HG02798 (cell line): ENCODE results near the gene PIGO.
A peak's percentile ranks its signal among the peaks of the same experiment; 100 is the strongest.

ENCODE experiments used
- ATAC-seq: cut with Tn5 transposase; IDR thresholded peaks from one replicate; pipeline ENCODE4 v1.9.1; 2021; ENCODE audit warnings: mild to moderate bottlenecking; ENCODE audit not compliant: unreplicated experiment, poor library complexity

Gene PIGO

GRCh38 chr9:35107297-35108290 is 11.2 kb upstream of the PIGO start:
- ATAC-seq: no peak

DNA sequence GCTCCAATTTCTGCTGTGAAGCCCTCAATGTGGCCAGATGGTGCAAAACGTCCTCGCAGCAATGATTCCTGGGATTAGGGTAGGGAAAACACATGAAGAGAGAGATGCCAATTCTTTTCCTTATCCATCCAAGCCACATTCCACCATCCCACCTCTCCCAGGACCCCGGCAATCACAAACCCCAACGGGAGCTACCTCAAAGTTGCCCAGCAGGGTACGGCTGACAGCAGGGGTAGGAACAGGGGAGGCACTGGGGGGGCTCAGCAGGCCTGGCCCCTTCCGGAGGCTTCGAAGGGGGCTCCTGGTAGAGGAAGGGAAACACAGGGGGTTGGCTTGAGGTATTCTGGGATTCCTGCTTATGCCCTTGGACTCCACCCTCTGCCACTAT is 9.9 kb upstream of the PIGO start:
- ATAC-seq: no peak

DNA sequence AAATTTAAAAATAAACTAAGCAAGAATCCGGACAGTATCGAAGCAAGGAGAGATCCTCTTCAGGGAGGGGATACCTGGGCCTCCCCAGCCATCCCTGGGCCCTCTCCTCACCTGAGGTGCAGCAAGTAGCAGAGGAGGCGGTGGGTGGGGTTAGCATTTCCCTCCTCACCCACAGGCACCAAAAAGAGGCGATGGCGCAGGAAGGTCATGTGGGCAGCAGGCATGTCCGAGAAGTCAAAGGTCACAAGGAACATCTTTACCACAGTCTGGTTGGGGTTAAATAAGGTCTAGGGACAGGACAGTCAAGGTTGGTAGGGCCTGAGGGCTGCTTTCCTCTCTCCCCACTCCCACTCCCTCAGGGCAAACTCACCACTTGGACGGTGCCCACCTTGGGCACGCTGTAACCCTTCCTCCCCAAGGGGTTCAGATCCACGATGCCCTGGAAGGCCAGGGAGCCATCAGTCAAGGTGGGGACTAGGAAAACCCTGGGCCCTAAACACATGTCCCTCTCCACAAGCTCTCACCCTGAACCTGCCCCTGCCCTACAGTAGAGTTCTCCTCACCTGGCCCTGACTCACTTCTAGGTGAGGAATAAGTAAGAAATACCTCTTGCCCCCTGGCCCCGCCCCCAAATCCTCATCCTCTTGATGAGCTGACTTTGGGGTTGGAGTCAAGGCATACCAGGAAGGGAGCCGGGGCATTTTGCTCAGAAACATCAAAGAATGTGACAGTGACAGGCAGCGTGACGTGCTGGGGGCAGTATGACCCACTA is 9.4 kb upstream of the PIGO start:
- ATAC-seq: no peak

DNA sequence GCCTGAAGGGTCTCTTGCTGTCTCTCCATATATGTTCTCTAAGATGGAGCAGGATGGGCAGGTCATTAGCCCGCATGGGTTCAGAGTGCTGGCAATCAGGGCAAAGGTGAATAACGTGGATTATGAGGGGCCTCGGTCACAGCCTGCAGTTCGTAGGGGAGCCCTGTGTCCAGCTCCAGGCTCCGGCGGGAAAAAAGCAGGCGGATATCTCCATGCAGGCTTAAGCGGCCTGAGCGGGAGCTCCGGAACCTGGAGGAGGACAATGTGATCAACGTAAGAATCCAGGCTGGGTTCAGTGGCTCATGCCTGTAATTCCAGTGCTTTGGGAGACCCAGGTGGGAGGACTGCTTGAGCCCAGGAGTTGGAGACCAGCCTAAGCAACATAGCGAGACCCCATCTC is 8.7 kb upstream of the PIGO start:
- no peak for ATAC-seq

- no peak for ATAC-seq
Observed at GRCh38 chr9:35104586-35104985, 8.2 kb upstream of the PIGO start.

DNA sequence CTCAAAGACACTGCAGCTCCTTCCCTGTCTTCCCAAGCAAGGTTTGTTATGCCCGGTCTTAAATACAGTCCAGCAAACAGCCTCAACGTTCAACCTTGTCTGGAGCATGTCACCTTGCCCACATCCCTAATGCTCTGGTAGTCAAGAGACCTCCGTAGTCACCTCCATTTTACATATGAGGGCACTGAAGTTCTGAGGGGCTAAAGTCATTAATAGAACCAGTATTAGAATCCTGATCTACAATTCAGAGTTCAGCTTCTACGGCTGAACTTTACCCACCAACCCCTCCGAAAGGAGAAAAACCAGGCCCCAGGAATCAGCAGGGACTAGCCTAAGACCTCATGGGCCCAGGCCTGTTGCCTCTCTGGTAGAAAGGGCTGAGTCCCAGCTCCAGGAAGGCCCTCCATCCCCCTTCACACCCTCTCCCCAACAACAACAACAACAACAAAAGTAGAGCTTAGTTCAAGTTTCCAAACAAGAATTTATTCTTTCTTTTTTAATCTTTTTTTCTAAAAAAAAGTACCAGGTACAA is 7.3 kb upstream of the PIGO start:
- no peak for ATAC-seq

- peak; percentile 97 for ATAC-seq
Observed at GRCh38 chr9:35102769-35103659, 6.6 kb upstream of the PIGO start, which contains the start of gene STOML2. Gene STOML2, minus strand, starts transcription at chr9:35103131. Its CDS starts 37 bp downstream, at chr9:35103094.

GRCh38 chr9:35102465-35102768 is 6.0 kb upstream of the PIGO start:
- ATAC-seq: no peak

GRCh38 chr9:35097573-35097972 is 1.2 kb upstream of the PIGO start:
- no peak for ATAC-seq

- no peak for ATAC-seq
Observed at GRCh38 chr9:35091536-35091935, 4.9 kb downstream of the PIGO start.

GRCh38 chr9:35089434-35089833 is 7.0 kb downstream of the PIGO start:
- no peak for ATAC-seq

DNA sequence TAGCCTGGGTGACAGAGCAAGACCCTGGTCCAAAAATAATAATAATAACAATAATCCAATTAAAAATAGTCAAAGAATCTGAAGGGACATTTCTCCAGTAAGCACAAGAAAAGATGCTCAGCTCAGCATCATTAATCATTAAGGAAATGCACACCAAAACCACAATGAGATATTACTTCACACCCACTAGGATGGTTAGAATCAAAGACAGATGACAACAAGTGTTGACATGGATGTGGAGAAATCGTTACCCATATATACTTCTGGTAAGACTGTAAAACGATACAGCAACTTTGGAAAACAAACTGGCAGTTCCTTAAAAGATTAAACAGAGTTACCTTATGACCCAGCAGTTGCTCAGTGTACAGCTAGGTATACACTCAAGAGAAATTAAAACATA is 11.3 kb downstream of the PIGO start:
- no peak for ATAC-seq

- ATAC-seq: peak; percentile 94
Observed at GRCh38 chr9:35079426-35080341, 16.7 kb downstream of the PIGO start, which contains the start of gene FANCG. Gene FANCG, minus strand, starts transcription at chr9:35079942. Its CDS starts 418 bp downstream, at chr9:35079524.

DNA sequence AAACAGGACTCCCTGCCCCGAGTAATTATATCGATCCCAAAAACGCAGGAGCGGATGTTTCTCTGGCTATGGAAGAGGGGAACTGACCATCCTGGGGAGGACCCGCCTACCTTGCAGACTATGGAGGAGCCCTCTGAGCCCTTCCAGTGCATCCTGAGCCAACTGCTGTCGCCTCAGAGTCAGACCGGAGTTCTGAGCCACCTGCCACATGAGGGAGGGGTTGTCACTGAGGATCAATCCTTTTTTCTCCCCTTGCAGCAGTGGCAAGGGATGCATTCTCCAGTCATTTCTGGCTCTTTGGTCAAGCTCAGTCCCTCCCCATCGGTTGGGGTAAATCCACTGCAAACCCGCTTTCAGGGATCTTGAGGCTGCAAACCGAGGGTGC is 17.4 kb downstream of the PIGO start:
- ATAC-seq: peak; percentile 1

DNA sequence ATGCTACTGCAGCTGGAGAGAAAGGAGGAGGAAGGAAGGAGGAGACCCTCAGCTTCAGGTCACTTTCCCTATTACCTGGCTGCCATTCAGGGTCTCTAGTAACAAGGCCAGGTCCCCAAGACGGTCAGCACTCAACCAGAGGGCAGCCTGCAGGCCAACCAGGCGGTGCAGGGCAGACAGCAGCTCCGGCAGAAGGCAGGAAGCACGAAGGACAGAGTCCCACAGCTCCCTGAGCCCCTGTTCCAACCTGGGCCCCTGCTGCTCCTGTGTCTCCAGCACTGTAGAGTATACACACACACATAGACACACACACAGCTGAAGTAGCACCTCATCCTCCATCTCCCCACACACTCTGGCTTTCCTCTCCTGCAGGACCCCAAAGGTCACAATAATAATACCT is 18.3 kb downstream of the PIGO start:
- no peak for ATAC-seq

DNA sequence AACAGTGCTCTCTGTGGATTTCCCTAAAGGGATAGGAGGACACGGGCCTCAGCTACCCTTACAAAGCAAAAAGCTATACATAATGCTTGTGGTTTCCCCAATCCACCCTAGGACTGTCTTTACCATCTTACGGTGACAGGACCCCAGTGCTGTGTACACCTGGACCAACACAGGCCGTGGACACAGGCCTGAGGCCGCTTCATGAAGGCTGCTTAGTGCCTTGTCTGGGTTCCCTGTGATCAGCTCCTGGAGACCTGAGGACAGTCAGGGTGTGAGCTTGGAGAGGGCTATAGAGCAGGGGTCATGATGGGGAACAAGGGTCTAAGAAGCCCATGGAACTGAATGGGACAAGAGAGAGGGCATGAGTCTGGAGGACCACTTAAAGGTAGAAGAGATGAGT is 19.5 kb downstream of the PIGO start:
- ATAC-seq: no peak

DNA sequence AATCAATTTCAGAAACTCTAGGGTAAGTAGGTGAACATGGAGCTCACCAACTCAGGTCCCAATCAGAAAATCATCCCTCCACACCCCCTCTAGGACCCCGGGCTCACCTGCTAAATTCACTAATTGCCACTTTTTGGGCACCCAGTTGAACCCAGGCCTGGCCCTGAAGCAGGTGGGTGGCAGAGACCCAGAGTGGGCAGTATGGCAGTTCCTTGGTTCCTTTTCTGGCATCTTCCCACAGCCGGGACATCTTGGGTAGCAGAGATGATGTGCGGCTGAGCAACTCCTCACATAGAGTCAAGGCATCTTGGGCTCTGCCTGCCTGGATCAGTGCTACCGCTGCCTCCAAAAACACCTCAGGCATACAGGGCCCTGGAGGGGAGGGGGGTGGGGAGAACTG is 21.0 kb downstream of the PIGO start:
- no peak for ATAC-seq

DNA sequence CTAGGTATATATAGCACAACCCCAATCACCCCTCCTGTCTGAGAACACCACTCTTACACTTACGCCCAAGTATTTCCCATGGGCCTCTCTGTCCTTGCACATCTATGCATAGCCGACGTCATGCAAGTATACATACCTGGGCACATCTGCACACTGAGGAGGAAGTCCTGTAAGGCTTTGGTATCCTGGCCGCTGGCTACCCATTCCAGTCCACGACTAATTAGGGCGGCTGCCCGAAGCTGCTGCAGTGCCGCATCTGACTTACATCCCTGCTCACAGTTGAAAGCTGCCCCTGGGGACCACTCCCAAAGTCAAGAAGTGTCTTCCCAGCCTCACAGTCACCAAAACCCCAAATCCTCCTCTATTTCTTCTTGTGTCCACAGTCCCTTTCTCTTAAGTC is 21.6 kb downstream of the PIGO start:
- no peak for ATAC-seq

DNA sequence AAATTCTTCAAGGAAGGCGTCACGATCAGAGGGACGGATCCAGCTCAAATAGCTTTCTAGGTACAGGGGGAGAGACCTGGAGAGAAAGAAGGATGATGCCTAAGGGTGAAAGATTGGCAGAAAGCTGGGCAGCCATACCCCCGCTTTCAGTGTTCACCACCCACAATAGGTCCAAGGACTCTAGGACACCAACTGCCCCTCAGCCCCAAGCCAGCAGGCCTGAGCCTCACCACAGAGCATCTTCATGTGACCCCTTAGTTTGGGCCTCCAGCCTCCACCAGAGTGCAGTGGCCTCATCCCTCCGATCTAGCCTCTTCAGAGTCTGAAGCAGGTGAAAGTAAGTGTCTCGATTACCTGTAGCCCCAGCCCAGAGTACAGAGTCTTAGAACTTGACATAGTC is 22.2 kb downstream of the PIGO start:
- ATAC-seq: no peak
